IgD-negative memory B cell (primary cell): ENCODE results near the gene MORF4L1. TPM values are rescaled to one million over a fixed set of nuclear protein-coding genes. Genes with fewer than 3 reads are reported as not detected.
"Not testable (repeated sequence)": the region's sequence is repeated elsewhere in the genome, so short reads cannot be mapped to it uniquely, and the experiment has no call there.

Experiments used
- H3K27ac Mint-ChIP-seq, 3 donors: one replicate each; pipeline ENCODE4 v1.8.0; 2020 to 2022; ENCODE audit warnings: mild to moderate bottlenecking in 3 of 3, mixed read lengths in 3 of 3, moderate library complexity in 1 of 3
- H3K27me3 Mint-ChIP-seq: one replicate; pipeline ENCODE4 v1.8.0; 2021; ENCODE audit warnings: mixed read lengths
- H3K36me3 Mint-ChIP-seq: one replicate; pipeline ENCODE4 v1.8.0; 2020; ENCODE audit warnings: mild to moderate bottlenecking, mixed read lengths
- H3K4me1 Mint-ChIP-seq, 3 donors: one replicate each; pipeline ENCODE4 v1.8.0; 2020 to 2022; ENCODE audit warnings: mixed read lengths in 3 of 3, mild to moderate bottlenecking in 1 of 3
- H3K4me3 Mint-ChIP-seq, 4 donors: one replicate each; pipeline ENCODE4 v1.8.0; 2020 to 2022; ENCODE audit warnings: mild to moderate bottlenecking in 4 of 4, mixed read lengths in 4 of 4, moderate library complexity in 3 of 4
- H3K9me3 Mint-ChIP-seq, 3 donors: one replicate each; pipeline ENCODE4 v1.8.0; 2020 to 2021; ENCODE audit warnings: mixed read lengths in 3 of 3, mild to moderate bottlenecking in 1 of 3
- polyA plus RNA-seq: library from polyadenylated mRNA; unstranded; fragments of 300-500 nt; fragmentation: Illumina TruSeq; gene quantifications from one replicate; pipeline ENCODE4 v1.2.3, GENCODE V29; 2021

MORF4L1 gene
- polyA plus RNA-seq, 1 donor from 2014 or later, result 218 TPM

- not testable (repeated sequence) for H3K9me3 Mint-ChIP-seq, H3K4me3 Mint-ChIP-seq, H3K27me3 Mint-ChIP-seq
Observed at GRCh38 chr15:78847387-78847906, 25.2 kb upstream of the MORF4L1 start.

GRCh38 chr15:78850352-78850751, 22.3 kb upstream of the MORF4L1 start:
- H3K36me3 Mint-ChIP-seq, result no peaks in the 10 kb centered on the region
- H3K27ac Mint-ChIP-seq, result no peak overlapping the region
- no peak overlapping the region for H3K4me3 Mint-ChIP-seq
- peaks cover 0 to 1% (median 0%) of the 10 kb centered on the region in 3 donors for H3K9me3 Mint-ChIP-seq
- peaks cover 2% of the 10 kb centered on the region for H3K27me3 Mint-ChIP-seq
- no peaks in the 10 kb centered on the region for H3K4me1 Mint-ChIP-seq

More at GRCh38 chr15:78847387-78847906, 25.2 kb upstream of the MORF4L1 start:
- peak overlapping the region in 1 of 3 donors; percentile 16 for H3K27ac Mint-ChIP-seq
- not testable (repeated sequence) for H3K4me1 Mint-ChIP-seq, H3K36me3 Mint-ChIP-seq

GRCh38 chr15:78850941-78851755, 21.5 kb upstream of the MORF4L1 start:
- no peaks in the 10 kb centered on the region for H3K4me1 Mint-ChIP-seq
- H3K27me3 Mint-ChIP-seq, result peaks cover 2% of the 10 kb centered on the region
- no peak overlapping the region for H3K4me3 Mint-ChIP-seq
- no peaks in the 10 kb centered on the region for H3K36me3 Mint-ChIP-seq
- peak overlapping the region in 1 of 3 donors; percentile 16 for H3K27ac Mint-ChIP-seq
- H3K9me3 Mint-ChIP-seq, result peaks cover 0 to 1% (median 0%) of the 10 kb centered on the region in 3 donors

GRCh38 chr15:78853500-78853899, 19.2 kb upstream of the MORF4L1 start:
- Mint-ChIP-seq H3K27me3 (peaks cover 2% of the 10 kb centered on the region), H3K36me3 (no peaks in the 10 kb centered on the region), H3K4me3 (peak overlapping the region in 1 of 4 donors; percentile 38), H3K27ac (no peak overlapping the region), H3K9me3 (peaks cover 0 to 1% (median 0%) of the 10 kb centered on the region in 3 donors), H3K4me1 (no peaks in the 10 kb centered on the region)

- H3K36me3 Mint-ChIP-seq, result no peaks in the 10 kb centered on the region
- peaks cover 3% of the 10 kb centered on the region for H3K27me3 Mint-ChIP-seq
- no peak overlapping the region for H3K4me3 Mint-ChIP-seq
- peaks cover 0 to 1% (median 0%) of the 10 kb centered on the region in 3 donors for H3K9me3 Mint-ChIP-seq
- H3K4me1 Mint-ChIP-seq, result peaks cover 1% of the 10 kb centered on the region in 3 donors
- H3K27ac Mint-ChIP-seq, result no peak overlapping the region
Observed at GRCh38 chr15:78854833-78855372, 17.8 kb upstream of the MORF4L1 start.

GRCh38 chr15:78855746-78856145, 16.9 kb upstream of the MORF4L1 start:
- Mint-ChIP-seq H3K27me3 (peaks cover 3% of the 10 kb centered on the region), H3K27ac (no peak overlapping the region), H3K36me3 (no peaks in the 10 kb centered on the region), H3K4me3 (no peak overlapping the region), H3K9me3 (peaks cover 0 to 1% (median 0%) of the 10 kb centered on the region in 3 donors), H3K4me1 (peaks cover 5 to 9% (median 6%) of the 10 kb centered on the region in 3 donors)

- Mint-ChIP-seq H3K36me3 (no peaks in the 10 kb centered on the region), H3K27me3 (peaks cover 2% of the 10 kb centered on the region), H3K27ac (peak overlapping the region; percentile 90 to 96 (median 96)), H3K4me1 (peaks cover 5 to 9% (median 8%) of the 10 kb centered on the region in 3 donors), H3K9me3 (no peaks in the 10 kb centered on the region), H3K4me3 (peak overlapping the region; percentile 76 to 93 (median 88))
Observed at GRCh38 chr15:78859971-78860719, 12.5 kb upstream of the MORF4L1 start.

GRCh38 chr15:78865585-78865984, 7.1 kb upstream of the MORF4L1 start:
- not testable (repeated sequence) for H3K4me1 Mint-ChIP-seq, H3K36me3 Mint-ChIP-seq, H3K4me3 Mint-ChIP-seq, H3K9me3 Mint-ChIP-seq, H3K27me3 Mint-ChIP-seq
- peak overlapping the region in 1 of 3 donors; percentile 60 for H3K27ac Mint-ChIP-seq

- not testable (repeated sequence) for H3K9me3 Mint-ChIP-seq, H3K4me3 Mint-ChIP-seq, H3K27me3 Mint-ChIP-seq, H3K36me3 Mint-ChIP-seq, H3K4me1 Mint-ChIP-seq
- H3K27ac Mint-ChIP-seq, result peak overlapping the region in 1 of 3 donors; percentile 60
Observed at GRCh38 chr15:78866031-78866430, 6.7 kb upstream of the MORF4L1 start.

- H3K27ac Mint-ChIP-seq, result no peak overlapping the region
- no peaks in the 10 kb centered on the region for H3K27me3 Mint-ChIP-seq
- peaks cover 0 to 1% (median 0%) of the 10 kb centered on the region in 3 donors for H3K4me1 Mint-ChIP-seq
- no peaks in the 10 kb centered on the region for H3K36me3 Mint-ChIP-seq
- no peaks in the 10 kb centered on the region for H3K9me3 Mint-ChIP-seq
- H3K4me3 Mint-ChIP-seq, result no peak overlapping the region
Observed at GRCh38 chr15:78866803-78867202, 5.9 kb upstream of the MORF4L1 start.

- H3K36me3 Mint-ChIP-seq, result peaks cover 2% of the 10 kb centered on the region
Observed at GRCh38 chr15:78868366-78868765, 4.3 kb upstream of the MORF4L1 start.

GRCh38 chr15:78871483-78872127, 1.1 kb upstream of the MORF4L1 start:
- H3K36me3 Mint-ChIP-seq, result not testable (repeated sequence)

More at GRCh38 chr15:78868366-78868765, 4.3 kb upstream of the MORF4L1 start:
- Mint-ChIP-seq H3K4me3 (peak overlapping the region in 1 of 4 donors; percentile 40), H3K27me3 (no peaks in the 10 kb centered on the region), H3K27ac (peak overlapping the region in 1 of 3 donors; percentile 65), H3K9me3 (no peaks in the 10 kb centered on the region), H3K4me1 (peaks cover 0 to 1% (median under 1%) of the 10 kb centered on the region in 3 donors)

GRCh38 chr15:78872972-78873792, 492 bp downstream of the MORF4L1 start:
- Mint-ChIP-seq H3K27ac (peak overlapping the region; percentile 100), H3K4me1 (peaks cover 22 to 40% (median 24%) of the 10 kb centered on the region in 3 donors), H3K9me3 (no peaks in the 10 kb centered on the region), H3K4me3 (peak overlapping the region; percentile 99 to 100 (median 99)), H3K27me3 (no peaks in the 10 kb centered on the region), H3K36me3 (peaks cover 2% of the 10 kb centered on the region)

More at GRCh38 chr15:78871483-78872127, 1.1 kb upstream of the MORF4L1 start:
- Mint-ChIP-seq H3K4me1 (peaks cover 16 to 31% (median 16%) of the 10 kb centered on the region in 3 donors), H3K4me3 (peak overlapping the region in 3 of 4 donors; percentile 52 to 99 (median 84)), H3K27ac (peak overlapping the region in 2 of 3 donors; percentile 78 to 100)
- not testable (repeated sequence) for H3K9me3 Mint-ChIP-seq, H3K27me3 Mint-ChIP-seq
